ENCODE data around the gene TMEM233. TPM values are rescaled to one million over a fixed set of nuclear protein-coding genes. Genes with fewer than 3 reads are reported as not detected.
A peak's percentile ranks its signal among the peaks of the same experiment; 100 is the strongest.

The TMEM233 gene
- total and polyA plus RNA-seq, 2 of the 8 experiments (the other 6 are each of a cell fraction or from before 2014, with no cell fraction given), result 0.09 TPM

DNA sequence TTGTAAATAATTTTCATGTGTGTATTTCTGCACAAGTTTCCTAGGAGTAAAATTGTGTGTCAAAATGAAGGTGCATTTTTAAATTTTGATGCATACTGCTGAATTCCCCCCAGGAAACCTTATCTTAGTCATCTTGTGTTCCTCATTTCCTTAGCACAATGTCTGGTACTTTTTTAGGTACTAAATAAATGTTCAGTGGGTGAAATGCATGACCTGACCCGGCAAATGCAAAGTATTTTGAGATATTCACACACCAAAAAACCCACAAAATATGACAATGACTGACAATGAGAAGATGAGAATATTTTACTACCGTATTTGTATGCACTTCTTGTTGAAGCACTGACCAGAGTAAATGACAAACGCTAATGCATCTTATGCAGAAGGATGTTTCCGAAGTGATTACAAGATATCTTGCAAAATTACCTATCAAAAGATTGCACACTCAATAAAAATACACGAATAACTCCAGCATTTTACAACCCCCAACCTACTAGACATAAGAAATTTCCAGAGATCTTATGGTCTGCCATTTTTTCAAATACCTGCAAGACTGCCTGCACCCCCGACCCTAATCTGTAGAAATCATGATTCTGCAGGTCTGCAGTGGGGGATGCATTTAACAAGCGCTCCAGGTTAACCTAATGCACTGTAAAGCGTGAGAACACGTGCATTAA lies 73.5 kb downstream of the TMEM233 start:
- Histone ChIP-seq H3K23me2 (ENCODE audit: low read depth, low read length) (peaks cover 4% of the 10 kb centered on the region; the same call in 1 of the 2 replicates), H3K27ac (ENCODE audit: low read depth, low read length) (no peak overlapping the region), H3K4me3 (ENCODE audit: extremely low read depth in 1 of 4, insufficient read depth in 2 of 4, low read depth in 3 of 4, low read length in 4 of 4) (peak overlapping the region; percentile 34 to 92 (median 48); a peak in 7 of 8 replicates), H2BK12ac (ENCODE audit: low read depth, low read length) (no peak overlapping the region), H2BK120ac (replicated peaks; ENCODE audit: low read depth, low read length) (no peak overlapping the region), H4K91ac (replicated peaks; ENCODE audit: insufficient read length, low read length) (no peak overlapping the region), H3K27me3 (replicated peaks in 1 of 4; ENCODE audit: control insufficient read depth in 3 of 4, extremely low read depth in 1 of 4, insufficient read depth in 3 of 4, low read length in 3 of 4) (no peaks in the 10 kb centered on the region; a peak in 1 of 7 replicates), H3K79me1 (ENCODE audit: low read depth, low read length) (no peaks in the 10 kb centered on the region; the same call in 1 of the 2 replicates), H3K18ac (ENCODE audit: extremely low read depth, low read length) (no peak overlapping the region), H4K8ac (ENCODE audit: extremely low read depth, insufficient read depth, low read length) (no peak overlapping the region), H2BK20ac (ENCODE audit: low read length) (no peak overlapping the region), H3K9me3 (ENCODE audit: insufficient read depth in 2 of 2, low read depth in 1 of 2, low read length in 1 of 2) (no peaks in the 10 kb centered on the region), H3K36me3 (ENCODE audit: control insufficient read depth in 2 of 4, insufficient read depth in 4 of 4, low read length in 3 of 4) (peaks cover 0 to 19% (median 10%) of the 10 kb centered on the region in 4 experiments; a peak in 6 of 8 replicates), H3K9ac (replicated peaks in 1 of 4; ENCODE audit: extremely low read depth in 1 of 4, low read depth in 3 of 4, low read length in 3 of 4) (no peak overlapping the region), H2BK5ac (ENCODE audit: low read depth, low read length) (no peak overlapping the region), H3K79me2 (ENCODE audit: control insufficient read depth in 1 of 2, insufficient read depth in 2 of 2, low read length in 2 of 2) (peaks cover 0 to 29% of the 10 kb centered on the region in 2 experiments; a peak in 3 of 4 replicates), H2AK5ac (ENCODE audit: low read depth, low read length) (no peak overlapping the region), H3K23ac (ENCODE audit: insufficient read length) (no peak overlapping the region), H3K4me1 (replicated peaks in 1 of 4; ENCODE audit: control insufficient read depth in 3 of 4, insufficient read depth in 4 of 4, low read length in 3 of 4) (peaks cover 0 to 5% (median 1%) of the 10 kb centered on the region in 4 experiments; a peak in 2 of 7 replicates), H4K5ac (ENCODE audit: insufficient read length, low read depth, low read length) (no peak overlapping the region), H3K4ac (replicated peaks; ENCODE audit: insufficient read length, low read depth, low read length) (no peak overlapping the region), H2BK15ac (ENCODE audit: low read length) (no peak overlapping the region), H3K56ac (replicated peaks; ENCODE audit: insufficient read length, low read depth, low read length) (peak overlapping the region; percentile 18), H4K20me1 (replicated peaks in 1 of 2; ENCODE audit: control insufficient read depth in 1 of 2, insufficient read depth in 2 of 2, low read length in 2 of 2) (peaks cover 0 to 1% of the 10 kb centered on the region in 2 experiments), H3K4me2 (ENCODE audit: insufficient read depth in 1 of 2, low read depth in 2 of 2, low read length in 2 of 2) (peak overlapping the region; percentile 72 to 75), H3K14ac (ENCODE audit: insufficient read length) (no peak overlapping the region), H2AFZ (ENCODE audit: low read length) (peak overlapping the region; percentile 92)
- WGBS, 2 experiments (ENCODE audit: extremely low coverage in 1 of 2, insufficient coverage in 1 of 2, insufficient read length in 1 of 2, insufficient replicate concordance in 2 of 2, low coverage in 1 of 2, low lambda C conversion rate in 2 of 2, missing lambda C conversion rate in 1 of 2), result 44% methylated on average over 9 of the region's 9 CpGs; no CpG with 5 or more reads in 1 of the 2 experiments
- ChIA-PET POLR2A (ENCODE audit: partially characterized antibody) (interaction anchor here (0.6 to 2.7 kb wide), 7 partner anchors 9 to 1291 kb away, joined by 3 to 14 read pairs (median 3); no protein-coding TSS in a partner anchor), CTCF (ENCODE audit: partially characterized antibody) (interaction anchor here (0.7 to 3.1 kb wide), 6 partner anchors 8 to 32 kb away, joined by 3 to 14 read pairs (median 6); no protein-coding TSS in a partner anchor)
- FAIRE-seq (no peak), DNase-seq (ENCODE audit: low read depth in 1 of 2, low spot score in 2 of 2) (no peak)
- TF ChIP-seq POLR2AphosphoS5 (IDR thresholded peaks at IDR 0.05; ENCODE audit: low read depth, low read length) (no peak), EP300 (IDR thresholded peaks at IDR 0.05; ENCODE audit: borderline replicate concordance in 1 of 2, low read depth in 2 of 2, low read length in 2 of 2) (no peak)
